GM18502 (cell line): Measurements from ENCODE around the gene P2RY12.
"Not testable (repeated sequence)": the region's sequence is repeated elsewhere in the genome, so short reads cannot be mapped to it uniquely, and the experiment has no call there.

Source experiments
- ATAC-seq: cut with Tn5 transposase; IDR thresholded peaks from one replicate; pipeline ENCODE4 v1.9.1; 2021; ENCODE audit warnings: mild to moderate bottlenecking; ENCODE audit not compliant: unreplicated experiment, poor library complexity

P2RY12 gene

GRCh38 chr3:151393941-151394340 lies 9.4 kb upstream of the P2RY12 start:
- ATAC-seq: no peak

- no peak for ATAC-seq
Observed at GRCh38 chr3:151393146-151393830, 8.7 kb upstream of the P2RY12 start.

- not testable (repeated sequence) for ATAC-seq
Observed at GRCh38 chr3:151392191-151392590, 7.6 kb upstream of the P2RY12 start.

GRCh38 chr3:151391720-151392119 lies 7.2 kb upstream of the P2RY12 start:
- no peak for ATAC-seq

GRCh38 chr3:151387842-151388241 lies 3.3 kb upstream of the P2RY12 start:
- no peak for ATAC-seq

GRCh38 chr3:151387432-151387831 lies 2.9 kb upstream of the P2RY12 start:
- ATAC-seq: no peak

- ATAC-seq: no peak
Observed at GRCh38 chr3:151386056-151386455, 1.5 kb upstream of the P2RY12 start.

- peak; percentile 49 for ATAC-seq
Observed at GRCh38 chr3:151383956-151384355, 597 bp downstream of the P2RY12 start.

- no peak for ATAC-seq
Observed at GRCh38 chr3:151383111-151383510, 1.4 kb downstream of the P2RY12 start.

GRCh38 chr3:151382671-151383070 lies 1.9 kb downstream of the P2RY12 start:
- peak; percentile 43 for ATAC-seq

GRCh38 chr3:151379083-151379734 lies 5.3 kb downstream of the P2RY12 start:
- peak; percentile 41 for ATAC-seq

- peak; percentile 50 for ATAC-seq
Observed at GRCh38 chr3:151377768-151378385, 6.7 kb downstream of the P2RY12 start.

GRCh38 chr3:151372063-151372820 lies 12.3 kb downstream of the P2RY12 start:
- no peak for ATAC-seq

- no peak for ATAC-seq
Observed at GRCh38 chr3:151371526-151371925, 13.0 kb downstream of the P2RY12 start.

GRCh38 chr3:151367448-151367847 lies 17.1 kb downstream of the P2RY12 start:
- no peak for ATAC-seq

GRCh38 chr3:151366993-151367392 lies 17.6 kb downstream of the P2RY12 start:
- ATAC-seq: no peak

GRCh38 chr3:151362751-151363174 lies 21.8 kb downstream of the P2RY12 start:
- no peak for ATAC-seq

- ATAC-seq: no peak
Observed at GRCh38 chr3:151357463-151357850, 27.1 kb downstream of the P2RY12 start.

GRCh38 chr3:151356794-151357462 lies 27.6 kb downstream of the P2RY12 start:
- ATAC-seq: no peak

- ATAC-seq: peak; percentile 32
Observed at GRCh38 chr3:151351648-151352047, 32.9 kb downstream of the P2RY12 start.
